ENCODE data around the gene GNAS-AS1.

Gene GNAS-AS1

GRCh38 chr20:58807801-58808200 is 42.9 kb downstream of the GNAS-AS1 start:
- no peak overlapping the region for H4K8ac ChIP-seq (ENCODE audit: low read depth, low read length)
- no peaks in the 10 kb centered on the region for H3K9me3 ChIP-seq (ENCODE audit: insufficient read depth, low read depth, low read length)
- no peak overlapping the region for H3K4me2 ChIP-seq (ENCODE audit: low read length)
- no peak overlapping the region for H2BK5ac ChIP-seq (ENCODE audit: low read depth, low read length, poor library complexity)
- no peak overlapping the region for H2AK5ac ChIP-seq (ENCODE audit: low read length)
- no peak overlapping the region for H3K14ac ChIP-seq (ENCODE audit: low read length)
- no peak overlapping the region for H3K27ac ChIP-seq (ENCODE audit: low read depth, low read length)
- no peak overlapping the region for H3K23ac ChIP-seq (ENCODE audit: low read length)
- H3K79me1 ChIP-seq (ENCODE audit: low read length), result no peaks in the 10 kb centered on the region
- H3K4me3 ChIP-seq (ENCODE audit: low read depth, low read length), result no peak overlapping the region
- no peak for DNase-seq
- no peaks in the 10 kb centered on the region for H3K79me2 ChIP-seq (ENCODE audit: control insufficient read depth, insufficient read depth, low read length, poor library complexity)
- H3K18ac ChIP-seq (ENCODE audit: low read length), result no peak overlapping the region
- no peak overlapping the region for H2BK120ac ChIP-seq (ENCODE audit: insufficient read depth, low read length, poor library complexity)
- no peaks in the 10 kb centered on the region for H3K36me3 ChIP-seq (ENCODE audit: control insufficient read depth in 1 of 2, insufficient read depth in 2 of 2, low read length in 2 of 2)
- no peak overlapping the region for H3K4ac ChIP-seq (ENCODE audit: low read depth, low read length)
- no CpG with 5 or more reads among the region's 11 CpGs for WGBS (ENCODE audit: extremely low coverage, insufficient coverage, insufficient read length)
- no peak overlapping the region for H4K12ac ChIP-seq (ENCODE audit: low read depth, low read length)
- H3K27me3 ChIP-seq (ENCODE audit: insufficient read depth, low read length), result no peaks in the 10 kb centered on the region
- H3K9ac ChIP-seq (ENCODE audit: low read length), result no peak overlapping the region
- no peak overlapping the region for H4K91ac ChIP-seq (ENCODE audit: low read depth, low read length)
- no peak overlapping the region for H2BK12ac ChIP-seq (ENCODE audit: low read length)
- no peaks in the 10 kb centered on the region for H3K4me1 ChIP-seq (ENCODE audit: control insufficient read depth in 1 of 2, insufficient read depth in 2 of 2, low read length in 2 of 2)
- no peak overlapping the region for H2AFZ ChIP-seq (ENCODE audit: insufficient read depth, low read length, poor library complexity)

DNA sequence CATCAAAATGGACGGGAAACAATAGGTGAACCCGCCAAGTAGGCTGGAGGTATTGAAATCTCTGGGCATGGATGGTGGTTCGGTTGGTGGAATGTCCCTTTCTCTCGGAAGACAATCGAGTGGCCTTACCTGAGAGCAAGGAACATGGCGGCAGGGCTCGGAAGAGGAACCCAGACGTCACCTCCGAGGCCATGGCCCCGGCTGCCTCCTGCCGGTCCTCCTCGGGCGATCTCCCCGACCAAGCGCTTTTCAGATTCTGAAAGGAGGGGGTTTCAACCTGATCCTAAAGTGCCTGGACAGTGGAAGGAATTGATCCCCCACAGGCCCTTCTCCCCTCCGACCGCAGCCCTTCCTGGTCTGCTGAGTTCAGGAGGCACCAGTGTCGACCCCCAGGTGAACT is 47.2 kb downstream of the GNAS-AS1 start:
- Histone ChIP-seq H3K9me3 (ENCODE audit: insufficient read depth, low read depth, low read length) (no peaks in the 10 kb centered on the region), H3K79me2 (ENCODE audit: control insufficient read depth, insufficient read depth, low read length, poor library complexity) (no peaks in the 10 kb centered on the region), H2BK12ac (ENCODE audit: low read length) (no peak overlapping the region), H3K79me1 (ENCODE audit: low read length) (no peaks in the 10 kb centered on the region), H2BK5ac (ENCODE audit: low read depth, low read length, poor library complexity) (no peak overlapping the region), H3K14ac (ENCODE audit: low read length) (no peak overlapping the region), H3K18ac (ENCODE audit: low read length) (no peak overlapping the region), H3K27ac (ENCODE audit: low read depth, low read length) (no peak overlapping the region), H2BK120ac (ENCODE audit: insufficient read depth, low read length, poor library complexity) (no peak overlapping the region), H4K12ac (ENCODE audit: low read depth, low read length) (no peak overlapping the region), H3K4me3 (ENCODE audit: low read depth, low read length) (no peak overlapping the region), H3K4ac (ENCODE audit: low read depth, low read length) (no peak overlapping the region), H3K4me1 (ENCODE audit: control insufficient read depth in 1 of 2, insufficient read depth in 2 of 2, low read length in 2 of 2) (no peaks in the 10 kb centered on the region), H3K4me2 (ENCODE audit: low read length) (no peak overlapping the region), H3K27me3 (ENCODE audit: insufficient read depth, low read length) (no peaks in the 10 kb centered on the region), H2AK5ac (ENCODE audit: low read length) (no peak overlapping the region), H2AFZ (ENCODE audit: insufficient read depth, low read length, poor library complexity) (no peak overlapping the region), H3K36me3 (ENCODE audit: control insufficient read depth in 1 of 2, insufficient read depth in 2 of 2, low read length in 2 of 2) (no peaks in the 10 kb centered on the region), H4K8ac (ENCODE audit: low read depth, low read length) (no peak overlapping the region), H4K91ac (ENCODE audit: low read depth, low read length) (no peak overlapping the region), H3K9ac (ENCODE audit: low read length) (no peak overlapping the region), H3K23ac (ENCODE audit: low read length) (no peak overlapping the region)
- DNase-seq, result no peak
- WGBS (ENCODE audit: extremely low coverage, insufficient coverage, insufficient read length), result no CpG with 5 or more reads among the region's 18 CpGs

- no peak overlapping the region for H3K4me3 ChIP-seq (ENCODE audit: low read depth, low read length)
- no peak overlapping the region for H4K12ac ChIP-seq (ENCODE audit: low read depth, low read length)
- H2AK5ac ChIP-seq (ENCODE audit: low read length), result no peak overlapping the region
- H4K91ac ChIP-seq (ENCODE audit: low read depth, low read length), result no peak overlapping the region
- no peak for DNase-seq
- H3K79me2 ChIP-seq (ENCODE audit: control insufficient read depth, insufficient read depth, low read length, poor library complexity), result no peaks in the 10 kb centered on the region
- H3K9me3 ChIP-seq (ENCODE audit: insufficient read depth, low read depth, low read length), result no peaks in the 10 kb centered on the region
- no peaks in the 10 kb centered on the region for H3K79me1 ChIP-seq (ENCODE audit: low read length)
- H3K27ac ChIP-seq (ENCODE audit: low read depth, low read length), result no peak overlapping the region
- H4K8ac ChIP-seq (ENCODE audit: low read depth, low read length), result no peak overlapping the region
- H2BK12ac ChIP-seq (ENCODE audit: low read length), result no peak overlapping the region
- H3K27me3 ChIP-seq (ENCODE audit: insufficient read depth, low read length), result no peaks in the 10 kb centered on the region
- H3K9ac ChIP-seq (ENCODE audit: low read length), result no peak overlapping the region
- WGBS (ENCODE audit: extremely low coverage, insufficient coverage, insufficient read length), result no CpG with 5 or more reads among the region's 11 CpGs
- no peaks in the 10 kb centered on the region for H3K4me1 ChIP-seq (ENCODE audit: control insufficient read depth in 1 of 2, insufficient read depth in 2 of 2, low read length in 2 of 2)
- H3K4ac ChIP-seq (ENCODE audit: low read depth, low read length), result no peak overlapping the region
- H3K36me3 ChIP-seq (ENCODE audit: control insufficient read depth in 1 of 2, insufficient read depth in 2 of 2, low read length in 2 of 2), result no peaks in the 10 kb centered on the region
- no peak overlapping the region for H2BK5ac ChIP-seq (ENCODE audit: low read depth, low read length, poor library complexity)
- H2BK120ac ChIP-seq (ENCODE audit: insufficient read depth, low read length, poor library complexity), result no peak overlapping the region
- H3K18ac ChIP-seq (ENCODE audit: low read length), result no peak overlapping the region
- H3K23ac ChIP-seq (ENCODE audit: low read length), result no peak overlapping the region
- H3K14ac ChIP-seq (ENCODE audit: low read length), result no peak overlapping the region
- no peak overlapping the region for H3K4me2 ChIP-seq (ENCODE audit: low read length)
- no peak overlapping the region for H2AFZ ChIP-seq (ENCODE audit: insufficient read depth, low read length, poor library complexity)
Observed at GRCh38 chr20:58802061-58802460, 48.6 kb downstream of the GNAS-AS1 start.

DNA sequence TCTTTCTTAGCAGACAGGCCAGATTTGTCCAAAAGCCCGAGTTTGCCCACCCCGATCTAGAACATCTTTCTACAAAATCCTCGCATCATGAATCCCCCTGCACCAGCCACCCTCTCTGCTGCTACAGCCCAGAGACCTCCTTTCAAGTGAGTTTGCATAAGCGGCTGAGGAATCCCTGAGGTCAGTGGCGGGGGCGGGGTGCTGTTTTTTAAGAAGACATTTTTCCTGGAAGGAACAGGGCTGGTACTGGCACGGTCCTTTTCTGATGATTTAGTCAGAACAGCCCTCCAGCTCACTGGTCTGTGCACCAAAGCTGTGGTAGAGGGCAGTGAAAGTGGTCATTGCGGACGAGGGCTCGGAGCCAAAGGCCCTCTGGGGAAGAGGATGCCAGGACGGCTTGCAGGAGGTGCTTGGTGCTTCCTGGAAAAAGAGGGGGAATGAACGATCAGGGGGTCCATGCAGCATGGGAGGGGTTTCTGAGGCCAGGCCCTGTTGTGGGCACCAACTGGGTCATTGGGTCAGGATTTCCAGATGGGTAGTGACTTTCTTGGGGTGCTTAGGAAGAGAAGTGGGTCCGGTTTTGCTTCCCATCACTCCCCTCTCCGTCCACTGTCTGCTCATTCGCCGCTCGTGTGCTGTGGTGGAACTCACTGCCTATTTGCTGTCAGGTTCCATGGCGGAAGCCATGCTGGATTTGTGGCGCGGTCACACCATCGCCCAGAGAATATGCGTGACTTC is 50.4 kb downstream of the GNAS-AS1 start:
- H3K36me3 ChIP-seq (ENCODE audit: control insufficient read depth in 1 of 2, insufficient read depth in 2 of 2, low read length in 2 of 2), result no peaks in the 10 kb centered on the region
- H2BK5ac ChIP-seq (ENCODE audit: low read depth, low read length, poor library complexity), result no peak overlapping the region
- H3K27me3 ChIP-seq (ENCODE audit: insufficient read depth, low read length), result no peaks in the 10 kb centered on the region

More for the DNA sequence above, 50.4 kb downstream of the GNAS-AS1 start:
- no peak overlapping the region for H4K91ac ChIP-seq (ENCODE audit: low read depth, low read length)
- no peak for DNase-seq
- no peak overlapping the region for H2BK120ac ChIP-seq (ENCODE audit: insufficient read depth, low read length, poor library complexity)
- no peak overlapping the region for H2AK5ac ChIP-seq (ENCODE audit: low read length)
- no peaks in the 10 kb centered on the region for H3K79me2 ChIP-seq (ENCODE audit: control insufficient read depth, insufficient read depth, low read length, poor library complexity)
- H3K9ac ChIP-seq (ENCODE audit: low read length), result no peak overlapping the region
- H4K12ac ChIP-seq (ENCODE audit: low read depth, low read length), result no peak overlapping the region
- no peak overlapping the region for H2AFZ ChIP-seq (ENCODE audit: insufficient read depth, low read length, poor library complexity)
- no peaks in the 10 kb centered on the region for H3K4me1 ChIP-seq (ENCODE audit: control insufficient read depth in 1 of 2, insufficient read depth in 2 of 2, low read length in 2 of 2)
- H3K18ac ChIP-seq (ENCODE audit: low read length), result no peak overlapping the region
- no peak overlapping the region for H3K4me2 ChIP-seq (ENCODE audit: low read length)
- H2BK12ac ChIP-seq (ENCODE audit: low read length), result no peak overlapping the region
- no CpG with 5 or more reads among the region's 22 CpGs for WGBS (ENCODE audit: extremely low coverage, insufficient coverage, insufficient read length)
- no peaks in the 10 kb centered on the region for H3K9me3 ChIP-seq (ENCODE audit: insufficient read depth, low read depth, low read length)
- no peak overlapping the region for H3K4me3 ChIP-seq (ENCODE audit: low read depth, low read length)
- H3K23ac ChIP-seq (ENCODE audit: low read length), result no peak overlapping the region
- H3K27ac ChIP-seq (ENCODE audit: low read depth, low read length), result no peak overlapping the region
- H3K79me1 ChIP-seq (ENCODE audit: low read length), result no peaks in the 10 kb centered on the region
- no peak overlapping the region for H3K14ac ChIP-seq (ENCODE audit: low read length)
- H4K8ac ChIP-seq (ENCODE audit: low read depth, low read length), result no peak overlapping the region
- no peak overlapping the region for H3K4ac ChIP-seq (ENCODE audit: low read depth, low read length)

All from trophoblast cell (in vitro differentiated cells and primary cell).